Spleen (tissue), 11 donors: ENCODE measurements around the gene BBX. TPM values are rescaled to one million over a fixed set of nuclear protein-coding genes. Genes with fewer than 3 reads are reported as not detected.

Experiments
- DNase-seq: peaks from one replicate; pipeline ENCODE4 v3.0.0-alpha.2; 2020
- H3K27ac ChIP-seq, 8 donors: fragments of 200-600 bp; sonication (generic) in 7 of 8; 1 replicate in 4 of 8; 2 replicates in 4 of 8; pipeline versions ENCODE4 v1.5.0 to v1.8.0; 2016 to 2021; ENCODE audit warnings: inconsistent platforms in 4 of 8, mild to moderate bottlenecking in 4 of 8, moderate library complexity in 1 of 8
- H3K27me3 ChIP-seq, 7 donors: fragments of 200-600 bp; sonication (generic) in 6 of 7; replicated peaks in 1 of 7; 1 replicate in 4 of 7; 2 replicates in 3 of 7; pipeline versions ENCODE4 v1.5.0 to v1.8.0; 2016 to 2021; ENCODE audit warnings: inconsistent platforms in 3 of 7, mild to moderate bottlenecking in 1 of 7
- H3K36me3 ChIP-seq, 6 donors: fragments of 200-600 bp; sonication (generic) in 5 of 6; 1 replicate in 4 of 6; 2 replicates in 2 of 6; pipeline versions ENCODE4 v1.5.0 to v1.8.0; 2016 to 2021; ENCODE audit warnings: inconsistent platforms in 2 of 6
- H3K4me1 ChIP-seq, 6 donors: fragments of 200-600 bp; sonication (generic) in 5 of 6; 1 replicate in 3 of 6; 2 replicates in 3 of 6; pipeline versions ENCODE4 v1.5.0 to v1.8.0; 2016 to 2021; ENCODE audit warnings: inconsistent platforms in 3 of 6
- H3K4me3 ChIP-seq, 8 donors: fragments of 200-600 bp; sonication (generic) in 7 of 8; 1 replicate in 4 of 8; 2 replicates in 4 of 8; pipeline versions ENCODE4 v1.5.0 to v1.8.0; 2016 to 2021; ENCODE audit warnings: inconsistent platforms in 4 of 8, mild to moderate bottlenecking in 4 of 8, moderate library complexity in 2 of 8
- H3K9me3 ChIP-seq, 8 donors: fragments of 200-600 bp; sonication (generic) in 7 of 8; 1 replicate in 4 of 8; 2 replicates in 4 of 8; pipeline versions ENCODE4 v1.5.0 to v1.8.0; 2016 to 2021; ENCODE audit warnings: inconsistent platforms in 4 of 8
- CTCF ChIP-seq, 11 experiments: fragments of 200-600 bp in 7 of 11; fragments of 450-650 bp in 4 of 11; sonication (generic) in 4 of 11; IDR thresholded peaks in 8 of 11; conservative IDR thresholded peaks in 3 of 11; 1 replicate in 7 of 11; 2 replicates in 4 of 11; pipeline versions ENCODE4 v1.4.0 to v1.8.0; 2016 to 2021; ENCODE audit warnings: antibody characterized with exemption in 11 of 11, inconsistent platforms in 4 of 11, mild to moderate bottlenecking in 1 of 11
- POLR2A ChIP-seq, 3 donors: fragments of 450-650 bp; IDR thresholded peaks; one replicate each; pipeline ENCODE4 v1.5.1; 2017; ENCODE audit warnings: antibody characterized with exemption in 3 of 3, mild to moderate bottlenecking in 1 of 3
- POLR2AphosphoS5 ChIP-seq, 3 donors: sonication (generic); formaldehyde crosslinking; IDR thresholded peaks; one replicate each; pipeline ENCODE4 v1.5.1; 2017; ENCODE audit warnings: antibody characterized with exemption in 3 of 3
- WGBS, 5 donors: extraction: QIAGEN DNeasy Blood & Tissue Kit in 3 of 5; methylation state at CpG; one replicate each; pipeline versions ENCODE4 v1.1.5 to v1.1.7; 2013 to 2018; 5-methylcytosine and 5-hydroxymethylcytosine counted together
- intact Hi-C: fragments of 100-400 bp; cut with DNase I; formaldehyde crosslinking; loops from one replicate; pipeline ENCODE4 v1.15.0; 2023; ENCODE audit warnings: low total_unique reads
- polyA plus RNA-seq, 3 donors: library from polyadenylated mRNA; stranded (reverse); fragments of 200-250 nt; gene quantifications; one replicate each; pipeline ENCODE4 v1.2.1, GENCODE V29; 2013
- total RNA-seq, 7 donors: library from RNA; depleted of rRNA in 3 of 7; stranded (reverse); fragments of >200 nt in 3 of 7; fragmentation: NEBNext Ultra II Directional in 4 of 7; extraction: Animal tissue kit (Norgen Biotek cat#: 25700) in 4 of 7; gene quantifications; one replicate each; pipeline versions ENCODE4 v1.1.0 to v1.2.1, GENCODE V29; 2016 to 2021
- donor health status: healthy with polysubstance abuse.
- donor health status: DM: no; HTN: no; CAD: no; lungs with moderate emphysema.
- donor health status: DM: no; HTN: no; CAD: no.
- donor health status: Bipolar disorder and iron deficiency.
- donor health status: healthy.
- donor health status: DM: no; HTN: no; CAD: no.
- donor health status: DM: yes; HTN: yes; CAD: no.

The BBX gene
- total and polyA plus RNA-seq, 10 donors = 5.1 to 98.5 (median 74.6) TPM

DNA sequence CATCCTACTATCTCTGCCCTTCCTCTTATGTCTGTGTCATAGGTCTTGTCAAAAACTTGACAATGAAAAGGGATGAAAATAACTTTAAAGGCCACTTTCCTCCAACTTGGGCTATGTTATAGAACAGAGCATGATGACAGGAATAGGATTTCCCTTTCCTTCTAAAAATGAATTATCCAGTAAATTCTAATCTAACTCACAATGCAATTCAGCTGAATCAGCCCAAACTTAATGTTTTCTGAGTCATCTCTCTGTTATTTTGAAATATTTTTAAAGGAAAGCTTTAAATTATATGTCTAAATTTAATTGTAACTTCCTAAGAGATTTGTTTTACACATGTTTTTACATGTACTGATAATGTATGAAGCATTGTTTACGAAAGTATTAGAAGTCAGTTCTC, 258.5 kb downstream of the BBX start:
- H3K4me1 ChIP-seq = peaks cover 0 to 4% (median 0%) of the 10 kb centered on the region in 6 donors
- no peak overlapping the region for H3K4me3 ChIP-seq
- peaks cover 0 to 89% (median 17%) of the 10 kb centered on the region in 6 donors for H3K36me3 ChIP-seq
- DNase-seq = no peak
- no peak overlapping the region for H3K27ac ChIP-seq
- no peaks in the 10 kb centered on the region for H3K27me3 ChIP-seq
- H3K9me3 ChIP-seq = no peaks in the 10 kb centered on the region
- intact Hi-C loops = no loop called here
- WGBS, 5 donors = 84 to 95% (median 89%) methylated on average over 1 of the region's 1 CpG
- no peak for TF ChIP-seq CTCF (IDR thresholded peaks at IDR 0.05 in 8 of 11, conservative IDR thresholded peaks at IDR 0.05 in 3 of 11)
- TF ChIP-seq POLR2A (IDR thresholded peaks at IDR 0.05) = no peak
- no peak for TF ChIP-seq POLR2AphosphoS5 (IDR thresholded peaks at IDR 0.05)

DNA sequence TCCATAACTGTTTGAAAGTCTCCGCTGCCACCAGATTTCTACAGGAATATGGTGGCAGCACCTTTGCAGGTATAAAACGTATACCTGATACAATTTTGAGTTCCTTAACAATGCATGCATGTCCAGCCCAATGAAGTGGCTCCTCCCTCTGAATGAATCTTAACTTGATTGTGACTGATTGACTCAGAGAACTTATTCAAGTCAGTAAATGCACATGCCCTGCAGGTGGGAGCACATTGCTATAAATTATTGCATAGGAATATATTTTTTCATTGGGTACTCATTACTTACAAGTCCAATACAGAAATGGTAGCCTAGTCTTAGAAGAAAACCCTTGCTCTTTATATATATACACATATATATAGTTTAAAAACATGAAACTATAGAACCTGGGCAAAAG, 259.3 kb downstream of the BBX start:
- intact Hi-C loops = no loop called here
- TF ChIP-seq POLR2A (IDR thresholded peaks at IDR 0.05) (no peak), POLR2AphosphoS5 (IDR thresholded peaks at IDR 0.05) (no peak), CTCF (IDR thresholded peaks at IDR 0.05 in 8 of 11, conservative IDR thresholded peaks at IDR 0.05 in 3 of 11) (no peak)
- Histone ChIP-seq H3K27ac (no peak overlapping the region), H3K4me1 (peaks cover 0 to 4% (median 0%) of the 10 kb centered on the region in 6 donors), H3K4me3 (no peak overlapping the region), H3K36me3 (peaks cover 0 to 85% (median 16%) of the 10 kb centered on the region in 6 donors), H3K9me3 (no peaks in the 10 kb centered on the region), H3K27me3 (no peaks in the 10 kb centered on the region)
- 95 to 97% (median 96%) methylated on average over 2 of the region's 2 CpGs for WGBS, 5 donors
- DNase-seq = no peak

- 89 to 94% (median 92%) methylated on average over 6 of the region's 6 CpGs for WGBS, 5 donors
- Histone ChIP-seq H3K9me3 (no peaks in the 10 kb centered on the region), H3K27me3 (no peaks in the 10 kb centered on the region), H3K4me1 (peaks cover 0 to 10% (median 0%) of the 10 kb centered on the region in 6 donors), H3K36me3 (peaks cover 0 to 80% (median 29%) of the 10 kb centered on the region in 6 donors), H3K27ac (no peak overlapping the region), H3K4me3 (no peak overlapping the region)
- intact Hi-C loops = no loop called here
- no peak for DNase-seq
- no peak for TF ChIP-seq POLR2A (IDR thresholded peaks at IDR 0.05)
These were observed 267.9 kb downstream of the BBX start for GRCh38 chr3:107790612-107791011.

- Histone ChIP-seq H3K36me3 (peaks cover 0 to 79% (median 29%) of the 10 kb centered on the region in 6 donors), H3K9me3 (no peaks in the 10 kb centered on the region), H3K27me3 (no peaks in the 10 kb centered on the region), H3K27ac (no peak overlapping the region), H3K4me3 (no peak overlapping the region), H3K4me1 (peaks cover 0 to 14% (median under 1%) of the 10 kb centered on the region in 6 donors)
- no peak for DNase-seq
- no peak for TF ChIP-seq CTCF (IDR thresholded peaks at IDR 0.05 in 8 of 11, conservative IDR thresholded peaks at IDR 0.05 in 3 of 11)
- TF ChIP-seq POLR2A (IDR thresholded peaks at IDR 0.05) = no peak
- TF ChIP-seq POLR2AphosphoS5 (IDR thresholded peaks at IDR 0.05) = no peak
- intact Hi-C loops = no loop called here
- 93 to 97% (median 95%) methylated on average over 1 of the region's 1 CpG for WGBS, 5 donors
These were observed 268.3 kb downstream of the BBX start for GRCh38 chr3:107791027-107791426.

DNA sequence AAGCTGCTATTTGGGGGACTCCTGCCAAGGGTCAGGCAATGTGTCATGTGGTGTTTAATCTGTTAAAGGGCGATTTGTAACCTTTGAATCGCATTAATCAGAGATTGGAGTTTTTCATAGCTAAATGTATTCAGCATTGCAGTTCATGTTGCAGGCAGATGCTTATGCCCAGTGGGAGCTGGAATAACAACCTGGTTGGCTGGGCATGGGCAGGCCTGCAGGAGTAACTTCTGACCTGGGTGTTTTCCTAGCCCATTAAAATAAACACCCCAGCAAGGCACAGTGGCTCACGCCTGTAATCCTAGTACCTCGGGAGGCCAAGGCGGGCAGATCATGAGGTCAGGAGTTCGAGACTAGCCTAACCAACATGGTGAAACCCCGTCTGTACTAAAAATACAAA, 268.7 kb downstream of the BBX start:
- Histone ChIP-seq H3K4me1 (peaks cover 0 to 18% (median 3%) of the 10 kb centered on the region in 6 donors), H3K9me3 (no peaks in the 10 kb centered on the region), H3K27me3 (no peaks in the 10 kb centered on the region), H3K36me3 (peaks cover 0 to 79% (median 29%) of the 10 kb centered on the region in 6 donors), H3K4me3 (no peak overlapping the region), H3K27ac (peak overlapping the region in 1 of 8 donors; percentile 26)
- WGBS, 5 donors = 92 to 99% (median 95%) methylated on average over 7 of the region's 7 CpGs
- intact Hi-C loops = no loop called here
- no peak for DNase-seq
- TF ChIP-seq POLR2A (IDR thresholded peaks at IDR 0.05) (no peak), CTCF (IDR thresholded peaks at IDR 0.05 in 8 of 11, conservative IDR thresholded peaks at IDR 0.05 in 3 of 11) (no peak), POLR2AphosphoS5 (IDR thresholded peaks at IDR 0.05) (no peak)
